HG03571 (cell line): Measurements from ENCODE around the gene SCAMP3.
"Not testable (repeated sequence)": the region's sequence is repeated elsewhere in the genome, so short reads cannot be mapped to it uniquely, and the experiment has no call there.

Experiments used
- ATAC-seq: cut with Tn5 transposase; IDR thresholded peaks from one replicate; pipeline ENCODE4 v1.9.1; 2021; ENCODE audit not compliant: unreplicated experiment

SCAMP3 gene

GRCh38 chr1:155232001-155232978 lies 29.9 kb downstream of the SCAMP3 start:
- not testable (repeated sequence) for ATAC-seq

GRCh38 chr1:155231302-155231701 lies 30.9 kb downstream of the SCAMP3 start:
- ATAC-seq: not testable (repeated sequence)

DNA sequence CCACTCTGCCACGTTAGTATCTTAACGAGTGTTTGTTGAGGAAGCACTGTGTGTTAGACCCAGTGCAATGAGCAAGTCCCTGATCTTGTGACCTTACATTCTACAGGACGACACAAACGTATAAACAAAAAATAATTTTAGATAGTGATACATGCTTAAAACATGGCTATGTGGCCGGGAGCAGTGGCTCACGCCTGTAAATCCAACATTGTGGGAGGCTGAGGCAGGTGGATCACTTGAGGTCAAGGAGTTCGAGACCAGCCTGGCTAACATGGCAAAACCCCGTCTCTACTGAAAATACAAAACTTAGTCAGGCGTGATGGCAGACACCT lies 34.1 kb downstream of the SCAMP3 start:
- no peak for ATAC-seq

DNA sequence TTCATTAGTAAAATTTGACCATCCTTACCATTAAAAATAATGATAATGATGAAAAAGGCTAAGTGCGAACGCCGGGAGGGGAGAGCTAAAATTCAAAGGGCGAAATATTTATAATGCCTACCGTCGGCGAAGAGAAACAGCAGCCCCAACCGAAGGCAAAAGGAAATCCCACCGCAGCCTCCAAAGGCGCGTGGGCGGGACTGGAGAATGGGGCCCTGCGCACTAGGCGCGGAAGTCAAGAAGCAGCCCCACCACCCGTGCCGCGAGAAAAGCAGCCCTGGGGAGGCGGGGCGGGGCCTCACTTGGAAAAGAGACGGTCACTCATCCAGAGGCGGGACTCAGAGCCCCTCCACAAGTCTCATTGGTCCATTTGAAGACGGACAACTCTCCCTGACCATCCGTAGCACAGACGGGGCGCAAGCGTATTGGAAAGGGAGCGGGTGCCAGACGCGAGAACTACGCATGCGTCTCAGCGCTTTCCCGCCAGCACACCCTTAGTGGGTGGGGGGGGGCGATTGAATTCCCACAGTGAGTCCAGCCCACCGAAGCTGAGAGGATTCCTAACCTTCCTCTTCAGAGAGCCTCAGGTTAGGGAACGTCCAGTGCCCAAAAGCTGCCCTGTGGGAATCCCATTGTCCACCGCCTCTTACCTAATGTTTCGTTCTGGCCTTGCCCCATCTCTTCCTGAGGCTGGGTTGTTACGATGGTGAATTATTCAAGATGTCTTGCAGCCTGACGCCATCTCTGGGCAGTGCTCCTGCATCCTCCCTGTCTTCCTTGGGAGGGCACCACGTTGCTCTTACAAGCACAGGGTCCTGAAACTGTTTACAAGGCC lies 34.7 kb downstream of the SCAMP3 start:
- peak; percentile 90 for ATAC-seq

DNA sequence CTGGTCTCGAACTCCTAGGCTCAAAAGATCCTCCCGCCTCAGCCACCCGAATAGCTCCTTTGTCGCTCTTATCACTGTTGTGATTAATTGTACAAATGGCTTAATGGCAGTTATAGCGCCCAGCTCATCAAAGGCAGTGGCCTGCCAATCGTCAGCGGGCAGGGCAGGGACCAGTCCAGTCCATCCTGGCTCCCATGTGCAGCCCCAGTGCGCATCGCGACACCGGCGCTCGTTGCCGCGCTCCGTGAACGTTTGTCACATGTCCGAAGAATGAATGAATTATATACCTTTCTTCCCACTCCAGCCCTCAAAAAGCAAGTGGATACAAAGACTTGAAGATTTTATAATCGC lies 35.3 kb downstream of the SCAMP3 start:
- no peak for ATAC-seq

DNA sequence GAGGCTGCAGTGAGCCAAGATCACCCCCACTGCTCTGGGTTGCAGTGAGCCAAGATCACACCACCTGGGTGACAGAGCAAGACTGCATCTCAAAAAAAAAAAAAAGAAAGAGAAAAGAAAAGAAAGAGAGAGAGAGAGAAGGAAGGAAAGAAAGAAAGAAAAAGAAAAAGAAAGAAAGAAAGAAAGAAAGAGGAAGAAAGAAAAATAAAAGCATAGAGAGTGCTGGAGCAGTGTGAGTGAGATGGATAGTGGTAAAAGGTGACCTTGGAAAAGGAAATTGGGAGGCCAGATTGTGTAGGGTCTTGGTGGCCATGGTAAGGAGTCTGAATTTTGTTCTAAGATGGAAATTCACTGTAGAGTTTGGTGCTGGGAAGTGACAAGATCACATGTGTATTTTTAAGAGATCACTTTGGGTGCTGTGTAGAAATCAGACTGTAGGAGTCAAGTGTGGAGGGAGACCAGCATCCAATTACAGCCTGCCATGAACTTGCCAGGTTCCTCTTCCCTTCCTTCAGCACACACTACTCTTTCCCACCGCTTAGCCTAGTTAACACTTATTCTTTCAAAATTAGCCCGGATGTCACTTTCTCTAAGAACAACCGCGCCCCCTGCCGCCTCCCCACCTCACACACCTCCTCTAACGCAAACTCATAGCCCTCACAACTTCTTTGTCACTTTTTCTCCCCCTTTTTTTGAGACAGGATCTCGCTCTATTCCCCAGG lies 35.8 kb downstream of the SCAMP3 start:
- ATAC-seq: no peak

GRCh38 chr1:155225404-155225759 lies 36.8 kb downstream of the SCAMP3 start:
- ATAC-seq: not testable (repeated sequence)

DNA sequence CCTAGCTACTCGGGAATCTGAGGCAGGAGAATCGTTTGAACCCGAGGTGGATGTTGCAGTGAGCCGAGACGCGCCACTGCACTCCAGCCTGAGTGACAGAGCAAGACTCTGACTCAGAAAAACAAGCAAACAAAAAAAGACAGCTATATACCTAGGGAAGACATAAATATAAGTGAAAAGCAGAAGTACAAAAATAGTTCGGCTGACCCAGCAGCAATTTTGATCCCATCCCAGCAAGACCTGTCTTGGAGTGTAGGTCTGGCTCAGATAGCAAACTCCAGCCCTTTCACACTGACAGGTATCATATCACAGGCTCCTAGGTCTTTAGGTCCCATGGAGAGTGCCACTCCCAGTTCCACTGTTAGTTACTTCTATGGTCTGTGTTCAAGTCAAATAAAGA lies 39.1 kb downstream of the SCAMP3 start:
- no peak for ATAC-seq

DNA sequence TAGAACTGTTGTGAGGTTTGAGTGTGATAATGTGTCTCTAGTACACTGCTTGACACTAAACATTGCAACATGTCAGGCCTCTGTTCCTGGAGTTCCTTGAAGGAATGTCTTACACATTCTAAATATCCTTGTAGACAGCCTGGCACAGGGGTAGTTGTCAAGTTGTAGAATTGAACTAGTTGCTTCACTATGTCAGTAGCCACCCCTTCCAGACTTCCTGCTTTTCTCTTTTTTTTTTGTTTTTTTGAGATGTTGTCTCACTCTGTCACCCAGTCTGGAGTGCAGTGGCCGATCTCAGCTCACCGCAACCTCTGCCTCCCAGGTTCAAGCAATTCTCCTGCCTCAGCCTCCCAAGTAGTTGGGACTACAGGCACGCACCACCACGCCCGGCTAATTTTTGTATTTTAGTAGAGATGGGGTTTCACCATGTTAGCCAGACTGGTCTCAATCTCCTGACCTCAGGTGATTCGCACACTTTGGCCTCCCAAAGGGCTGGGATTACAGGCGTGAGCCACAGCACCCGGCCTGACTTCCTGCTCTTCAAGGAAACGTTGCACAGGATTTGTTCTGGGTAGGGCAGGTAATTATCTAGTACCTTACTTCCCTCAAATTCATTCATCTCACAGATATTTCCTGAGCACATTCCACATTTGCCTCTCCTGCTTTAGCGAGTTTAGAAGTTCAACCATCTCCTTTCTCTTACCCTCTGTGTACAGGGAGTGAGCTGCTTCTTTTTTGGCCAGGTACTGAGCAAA lies 41.8 kb downstream of the SCAMP3 start:
- ATAC-seq: not testable (repeated sequence)

DNA sequence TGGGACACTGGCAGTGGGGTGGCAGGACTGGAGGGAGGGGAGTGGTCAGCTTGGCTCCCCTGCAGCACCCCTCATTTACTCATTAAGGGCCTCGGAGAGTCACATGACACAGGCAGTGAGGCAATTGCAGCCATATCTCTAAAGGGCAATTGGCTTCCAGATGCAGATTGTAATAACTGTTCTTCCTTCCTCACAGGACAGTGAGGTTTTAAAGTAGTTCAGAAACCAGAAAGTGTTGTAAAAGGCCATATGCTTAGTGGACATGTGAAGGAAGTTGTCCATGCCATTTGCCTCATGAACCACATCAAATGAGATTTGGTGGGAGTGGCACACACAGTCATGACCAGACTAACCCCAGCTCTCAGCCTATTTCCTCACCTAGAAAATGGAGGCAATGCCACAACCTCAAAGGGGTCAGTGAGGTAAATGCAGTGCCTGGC lies 42.5 kb downstream of the SCAMP3 start:
- ATAC-seq: no peak

GRCh38 chr1:155218854-155219591 lies 43.1 kb downstream of the SCAMP3 start:
- ATAC-seq: no peak

- ATAC-seq: not testable (repeated sequence)
Observed at GRCh38 chr1:155214702-155215101, 47.5 kb downstream of the SCAMP3 start.

DNA sequence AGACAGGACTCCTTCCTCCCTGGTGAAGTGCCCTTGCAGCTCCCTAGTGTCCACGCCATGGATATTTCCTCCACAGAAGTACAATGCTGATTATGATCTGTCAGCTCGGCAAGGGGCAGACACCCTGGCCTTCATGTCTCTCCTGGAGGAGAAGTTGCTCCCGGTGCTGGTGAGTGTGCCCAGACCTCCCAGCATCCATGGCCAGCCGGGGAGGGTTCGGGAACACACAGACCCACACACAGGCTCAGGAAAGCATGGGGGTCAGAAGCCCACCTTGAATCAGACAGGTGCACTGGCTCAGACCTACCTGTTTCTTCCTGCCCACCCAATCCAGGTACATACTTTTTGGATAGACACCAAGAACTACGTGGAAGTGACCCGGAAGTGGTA lies 50.1 kb downstream of the SCAMP3 start:
- not testable (repeated sequence) for ATAC-seq

- ATAC-seq: not testable (repeated sequence)
Observed at GRCh38 chr1:155211381-155212050, 50.6 kb downstream of the SCAMP3 start.

- no peak for ATAC-seq
Observed at GRCh38 chr1:155210314-155211104, 51.7 kb downstream of the SCAMP3 start.

- no peak for ATAC-seq
Observed at GRCh38 chr1:155209312-155209721, 52.8 kb downstream of the SCAMP3 start.

DNA sequence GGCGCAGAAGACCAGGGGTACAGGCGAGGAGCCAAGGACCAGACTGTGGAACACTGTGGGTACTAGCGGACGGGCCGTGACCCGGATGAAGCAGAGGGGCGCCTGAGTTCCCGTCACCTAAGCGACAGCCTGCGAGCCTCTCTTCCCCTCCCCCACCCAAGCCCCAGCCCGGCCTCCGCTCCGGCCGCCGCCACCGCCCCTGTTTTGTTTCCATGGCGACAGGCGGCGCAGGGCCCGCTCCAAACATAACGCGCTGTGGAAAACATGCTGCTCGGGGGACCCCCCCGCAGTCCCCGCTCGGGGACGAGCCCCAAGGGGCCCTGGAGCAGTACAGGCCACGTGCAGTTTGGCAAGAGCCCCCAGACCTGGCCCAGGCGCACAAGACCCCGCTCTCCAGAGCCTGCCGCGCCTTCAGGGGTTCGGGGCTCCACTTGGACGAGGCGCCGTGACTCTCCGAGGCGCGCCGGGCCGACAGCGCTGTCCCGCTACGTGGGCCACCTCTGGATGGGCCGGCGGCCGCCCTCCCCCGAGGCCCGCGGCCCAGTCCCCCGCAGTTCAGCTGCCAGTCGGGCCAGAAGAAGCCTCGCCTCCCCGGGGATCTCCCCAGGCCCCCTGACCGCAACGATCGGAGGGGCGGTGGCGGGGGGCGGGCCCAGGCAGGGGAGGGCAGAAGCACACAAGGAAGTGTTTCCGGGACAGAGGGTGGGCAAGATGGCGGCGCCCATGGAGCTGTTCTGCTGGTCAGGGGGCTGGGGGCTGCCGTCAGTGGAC lies 53.4 kb downstream of the SCAMP3 start, which contains the start of gene MTX1:
TSS of gene MTX1 (plus strand) at position 155 of the 771 bp plus-strand sequence. CDS start at position 265, 110 bp downstream.
- peak; percentile 66 for ATAC-seq
